Measurements from ENCODE around the gene FAM124B.

- TF ChIP-seq CTCF (IDR thresholded peaks at IDR 0.05; ENCODE audit: low read depth, low read length, missing input control) (no peak), FOXA1 (IDR thresholded peaks at IDR 0.05) (no peak), RAD21 (IDR thresholded peaks at IDR 0.05) (no peak), JUND (IDR thresholded peaks at IDR 0.05) (no peak), HNF4G (IDR thresholded peaks at IDR 0.05) (no peak), SP1 (IDR thresholded peaks at IDR 0.05) (no peak), TAF1 (conservative IDR thresholded peaks at IDR 0.05) (no peak), YY1 (IDR thresholded peaks at IDR 0.05) (no peak), REST (IDR thresholded peaks at IDR 0.05) (no peak), MAX (IDR thresholded peaks at IDR 0.05) (no peak), ATF3 (IDR thresholded peaks at IDR 0.05) (no peak)
Observed at GRCh38 chr2:224444783-224445182, 42.9 kb upstream of the FAM124B start.
